Naive thymus-derived CD4-positive, alpha-beta T cell (primary cell): ENCODE data around the gene ZNF341. TPM values are rescaled to one million over a fixed set of nuclear protein-coding genes. Genes with fewer than 3 reads are reported as not detected.

Experiments used
- ATAC-seq: fragments of 150-1000 bp; cut with Tn5 transposase; 2 replicates; pipeline ENCODE4 v1.10.0; 2021; ENCODE audit warnings: mild to moderate bottlenecking, moderate library complexity
- CTCF ChIA-PET: fragments of 350-600 bp; sonication (Branson Sonifier 250); formaldehyde crosslinking; loops from one replicate; lab custom pipeline; 2021; ENCODE audit warnings: antibody characterized with exemption; lab: Charles Lee
- POLR2A ChIA-PET: fragments of 350-600 bp; sonication (Branson Sonifier 250); formaldehyde crosslinking; loops from one replicate; lab custom pipeline; 2021; ENCODE audit warnings: antibody characterized with exemption, inconsistent platforms; lab: Charles Lee
- DNase-seq, 9 donors: peaks; one replicate each; pipeline versions ENCODE4 v3.0.0 to v3.0.0-alpha.2; 2020 to 2022; ENCODE audit warnings: mixed read lengths in 1 of 9
- H3K27ac ChIP-seq: one replicate; pipeline ENCODE4 v1.7.0; 2013; ENCODE audit warnings: mild to moderate bottlenecking, low read depth, low read length, moderate library complexity
- H3K27me3 ChIP-seq, 2 donors: one replicate each; pipeline ENCODE4 v1.7.0; 2013; ENCODE audit warnings: low read length in 2 of 2, mild to moderate bottlenecking in 2 of 2, moderate library complexity in 2 of 2; ENCODE audit not compliant: control insufficient read depth in 2 of 2, insufficient read depth in 2 of 2
- H3K36me3 ChIP-seq, 3 experiments: 1 replicate in 2 of 3; 2 replicates in 1 of 3; pipeline ENCODE4 v1.7.0; 2013; ENCODE audit warnings: low read length in 3 of 3, mild to moderate bottlenecking in 3 of 3, moderate library complexity in 1 of 3; ENCODE audit not compliant: insufficient read depth in 3 of 3, control insufficient read depth in 2 of 3
- H3K4me1 ChIP-seq, 2 donors: one replicate each; pipeline ENCODE4 v1.7.0; 2013; ENCODE audit warnings: low read length in 2 of 2, mild to moderate bottlenecking in 2 of 2, moderate library complexity in 1 of 2; ENCODE audit not compliant: control insufficient read depth in 2 of 2, insufficient read depth in 2 of 2
- H3K4me3 ChIP-seq: 2 replicates; pipeline ENCODE4 v1.7.0; 2013; ENCODE audit warnings: mild to moderate bottlenecking, low read length
- H3K9me3 ChIP-seq, 3 experiments: 1 replicate in 2 of 3; 2 replicates in 1 of 3; pipeline ENCODE4 v1.7.0; 2013; ENCODE audit warnings: low read length in 3 of 3; ENCODE audit not compliant: control insufficient read depth in 2 of 3
- H3K27ac Mint-ChIP-seq, 9 donors: one replicate each; pipeline ENCODE4 v1.8.0; 2020 to 2022; ENCODE audit warnings: mixed read lengths in 9 of 9, mild to moderate bottlenecking in 8 of 9, moderate library complexity in 5 of 9, inconsistent platforms in 2 of 9
- H3K27me3 Mint-ChIP-seq, 5 donors: one replicate each; pipeline ENCODE4 v1.8.0; 2021 to 2022; ENCODE audit warnings: mixed read lengths in 5 of 5, mild to moderate bottlenecking in 1 of 5
- H3K36me3 Mint-ChIP-seq, 5 donors: one replicate each; pipeline ENCODE4 v1.8.0; 2020 to 2022; ENCODE audit warnings: mixed read lengths in 5 of 5, mild to moderate bottlenecking in 3 of 5, inconsistent platforms in 1 of 5
- H3K4me1 Mint-ChIP-seq, 7 donors: one replicate each; pipeline ENCODE4 v1.8.0; 2020 to 2022; ENCODE audit warnings: mixed read lengths in 7 of 7, mild to moderate bottlenecking in 3 of 7, inconsistent platforms in 1 of 7
- H3K4me3 Mint-ChIP-seq, 10 donors: one replicate each; pipeline ENCODE4 v1.8.0; 2020 to 2022; ENCODE audit warnings: mild to moderate bottlenecking in 10 of 10, mixed read lengths in 10 of 10, moderate library complexity in 6 of 10, inconsistent platforms in 2 of 10
- H3K9me3 Mint-ChIP-seq, 11 donors: one replicate each; pipeline ENCODE4 v1.8.0; 2020 to 2022; ENCODE audit warnings: mixed read lengths in 11 of 11, mild to moderate bottlenecking in 4 of 11, inconsistent platforms in 1 of 11, moderate library complexity in 1 of 11
- intact Hi-C, 2 donors: fragments of 100-400 bp; cut with micrococcal nuclease; formaldehyde crosslinking; loops; one replicate each; pipeline ENCODE4 v1.15.1; 2023
- polyA plus RNA-seq, 2 donors: library from polyadenylated mRNA; unstranded; fragments of 300-500 nt; fragmentation: Illumina TruSeq; gene quantifications; one replicate each; pipeline ENCODE4 v1.2.3, GENCODE V29; 2021
- total RNA-seq, 6 experiments: library from RNA in 5 of 6; stranded (reverse) in 5 of 6; gene quantifications; 1 replicate in 5 of 6; 2 replicates in 1 of 6; pipeline ENCODE4 v1.2.3 and lab custom pipeline; 2021 to 2026

The ZNF341 gene
- total and polyA plus RNA-seq, 7 experiments from 2014 or later = 1.5 to 6.1 (median 4.5) TPM

DNA sequence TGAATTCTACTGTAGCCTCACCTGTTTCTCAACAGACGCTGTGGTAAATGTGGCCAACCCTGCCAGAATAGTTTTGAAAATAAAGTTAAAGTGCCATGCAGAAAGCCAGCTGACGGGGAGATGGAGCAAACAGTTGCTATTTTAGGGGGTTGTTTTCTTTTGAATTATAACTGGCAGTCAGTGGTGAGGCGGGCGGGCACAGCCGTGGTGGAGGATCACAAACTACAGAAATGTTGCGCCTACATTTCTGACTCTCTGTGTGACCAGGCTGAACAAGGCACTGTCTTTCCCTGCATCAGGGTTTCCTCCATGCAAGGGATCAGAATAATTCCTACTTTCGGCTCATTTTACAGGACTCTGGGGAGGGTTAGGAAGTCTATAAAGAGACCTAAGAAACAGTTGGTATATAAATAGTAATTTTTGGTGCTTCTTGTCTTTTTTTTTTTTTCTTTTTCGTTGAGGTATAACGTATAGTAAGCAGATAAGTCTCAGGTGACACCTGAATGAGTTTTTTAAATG lies 96.6 kb downstream of the ZNF341 start:
- Mint-ChIP-seq H3K9me3 (no peaks in the 10 kb centered on the region), H3K36me3 (peaks cover 3 to 24% (median 15%) of the 10 kb centered on the region in 5 donors), H3K27me3 (no peaks in the 10 kb centered on the region), H3K27ac (peak overlapping the region in 7 of 9 donors; percentile 13 to 74 (median 51)), H3K4me3 (no peak overlapping the region), H3K4me1 (peaks cover 45 to 90% (median 79%) of the 10 kb centered on the region in 7 donors)
- CTCF ChIA-PET = no interaction called here
- intact Hi-C loops = no loop called here
- Histone ChIP-seq H3K27me3 (no peaks in the 10 kb centered on the region), H3K4me1 (peaks cover 10 to 34% of the 10 kb centered on the region in 2 donors), H3K9me3 (no peaks in the 10 kb centered on the region), H3K36me3 (peaks cover 0 to 18% (median 0%) of the 10 kb centered on the region in 3 experiments), H3K4me3 (no peak overlapping the region), H3K27ac (no peak overlapping the region)
- ATAC-seq = no peak
- POLR2A ChIA-PET = no interaction called here
- DNase-seq = no peak

DNA sequence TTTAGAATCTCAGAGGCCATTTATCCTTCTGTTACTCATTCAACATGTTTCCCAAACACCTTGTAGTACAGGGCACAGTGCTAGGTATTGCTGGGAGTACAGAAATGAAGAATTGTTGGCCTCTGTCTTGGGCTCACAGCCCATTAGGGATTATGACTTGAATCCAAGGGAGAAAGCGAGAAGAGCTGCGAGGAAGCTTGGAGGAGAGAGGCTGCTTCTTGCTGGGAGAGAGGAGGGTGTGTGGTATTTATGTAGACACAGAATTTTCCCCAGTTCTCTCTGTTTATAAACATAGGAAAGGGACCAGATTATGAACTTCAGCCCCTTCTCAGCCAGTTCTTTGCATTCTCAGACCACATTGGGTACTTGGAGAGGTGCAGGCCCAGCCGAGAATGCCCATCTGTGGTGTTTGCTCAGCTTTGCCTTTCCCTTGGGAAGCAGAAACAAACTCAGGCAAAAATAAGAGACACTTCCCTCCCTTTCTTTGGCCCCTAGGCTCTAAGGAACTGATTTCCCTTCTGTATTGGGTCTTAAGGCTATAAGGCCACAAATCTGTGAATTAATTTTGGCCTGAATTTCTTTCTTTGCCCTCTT lies 97.3 kb downstream of the ZNF341 start:
- Mint-ChIP-seq H3K4me3 (no peak overlapping the region), H3K27ac (peak overlapping the region in 3 of 9 donors; percentile 7 to 49 (median 13)), H3K36me3 (peaks cover 7 to 29% (median 17%) of the 10 kb centered on the region in 5 donors), H3K27me3 (no peaks in the 10 kb centered on the region), H3K4me1 (peaks cover 47 to 92% (median 83%) of the 10 kb centered on the region in 7 donors), H3K9me3 (no peaks in the 10 kb centered on the region)
- POLR2A ChIA-PET = no interaction called here
- DNase-seq (no peak), ATAC-seq (no peak)
- CTCF ChIA-PET = no interaction called here
- Histone ChIP-seq H3K4me1 (peaks cover 3 to 32% of the 10 kb centered on the region in 2 donors), H3K27me3 (no peaks in the 10 kb centered on the region), H3K4me3 (no peak overlapping the region), H3K27ac (no peak overlapping the region), H3K36me3 (peaks cover 0 to 22% (median 0%) of the 10 kb centered on the region in 3 experiments), H3K9me3 (no peaks in the 10 kb centered on the region)
- intact Hi-C loops = no loop called here

DNA sequence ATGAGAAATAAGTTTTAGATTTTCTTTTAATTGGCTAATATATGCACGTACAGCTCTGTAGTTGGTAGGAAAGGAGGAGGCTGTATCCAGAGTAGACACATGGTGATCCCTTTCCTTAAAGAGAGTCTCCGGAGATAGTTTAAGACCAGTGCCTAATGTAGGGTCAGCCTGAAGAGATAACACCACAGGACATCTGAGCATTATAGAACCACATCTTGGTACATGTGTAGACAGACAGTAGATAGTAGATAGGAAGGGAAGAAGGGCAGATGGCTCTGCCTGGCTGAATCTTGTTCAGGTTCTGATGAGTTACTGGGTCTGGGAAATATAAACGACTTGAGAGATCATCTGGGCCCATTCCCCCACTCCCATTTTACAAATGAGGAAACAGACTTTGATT lies 97.8 kb downstream of the ZNF341 start:
- intact Hi-C loops = no loop called here
- Histone ChIP-seq H3K27ac (no peak overlapping the region), H3K36me3 (peaks cover 0 to 22% (median 0%) of the 10 kb centered on the region in 3 experiments), H3K4me3 (no peak overlapping the region), H3K4me1 (peaks cover 0 to 31% of the 10 kb centered on the region in 2 donors), H3K9me3 (no peaks in the 10 kb centered on the region), H3K27me3 (no peaks in the 10 kb centered on the region)
- Mint-ChIP-seq H3K4me1 (peaks cover 42 to 89% (median 80%) of the 10 kb centered on the region in 7 donors), H3K4me3 (no peak overlapping the region), H3K36me3 (peaks cover 7 to 28% (median 16%) of the 10 kb centered on the region in 5 donors), H3K27ac (peak overlapping the region in 6 of 9 donors; percentile 0 to 78 (median 38)), H3K9me3 (no peaks in the 10 kb centered on the region), H3K27me3 (no peaks in the 10 kb centered on the region)
- POLR2A ChIA-PET = no interaction called here
- peak; percentile 22 for ATAC-seq
- CTCF ChIA-PET = no interaction called here
- DNase-seq = no peak

DNA sequence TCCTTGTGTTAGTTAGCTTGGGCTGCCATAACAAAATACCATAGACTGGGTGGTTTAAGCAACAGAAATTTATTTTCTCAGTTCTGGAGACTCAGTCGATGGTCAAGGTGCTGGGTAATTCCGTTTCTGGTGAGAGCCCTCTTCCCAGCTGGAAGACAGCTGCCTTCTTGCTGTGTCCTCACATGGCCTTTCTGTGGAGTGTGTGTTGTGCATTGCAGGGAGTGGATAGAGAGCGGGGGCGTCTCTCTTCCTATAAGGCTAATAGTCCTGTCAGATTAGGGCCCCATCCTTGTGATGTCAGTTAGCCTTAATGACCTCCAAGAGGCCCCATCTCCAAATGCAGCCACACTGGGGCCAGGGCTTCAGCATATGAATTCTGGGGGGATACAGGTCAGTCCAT lies 98.6 kb downstream of the ZNF341 start:
- H3K27me3 ChIP-seq = no peaks in the 10 kb centered on the region
- ChIA-PET POLR2A (no interaction called here), CTCF (interaction anchor here (0.6 kb wide), 1 partner anchor 85 kb away, joined by 5 read pairs; no protein-coding TSS in a partner anchor)
- H3K4me1 Mint-ChIP-seq = peaks cover 39 to 87% (median 77%) of the 10 kb centered on the region in 7 donors
- H3K27me3 Mint-ChIP-seq = no peaks in the 10 kb centered on the region
- peak overlapping the region in 2 of 9 donors; percentile 42 to 51 for H3K27ac Mint-ChIP-seq
- H3K4me1 ChIP-seq = peaks cover 2 to 27% of the 10 kb centered on the region in 2 donors
- ATAC-seq = no peak
- no peaks in the 10 kb centered on the region for H3K9me3 ChIP-seq
- no peaks in the 10 kb centered on the region for H3K9me3 Mint-ChIP-seq
- DNase-seq = no peak
- no peak overlapping the region for H3K4me3 ChIP-seq
- intact Hi-C loops = no loop called here
- peaks cover 7 to 34% (median 23%) of the 10 kb centered on the region in 5 donors for H3K36me3 Mint-ChIP-seq
- no peak overlapping the region for H3K4me3 Mint-ChIP-seq
- H3K27ac ChIP-seq = no peak overlapping the region
- H3K36me3 ChIP-seq = peaks cover 0 to 22% (median 0%) of the 10 kb centered on the region in 3 experiments

DNA sequence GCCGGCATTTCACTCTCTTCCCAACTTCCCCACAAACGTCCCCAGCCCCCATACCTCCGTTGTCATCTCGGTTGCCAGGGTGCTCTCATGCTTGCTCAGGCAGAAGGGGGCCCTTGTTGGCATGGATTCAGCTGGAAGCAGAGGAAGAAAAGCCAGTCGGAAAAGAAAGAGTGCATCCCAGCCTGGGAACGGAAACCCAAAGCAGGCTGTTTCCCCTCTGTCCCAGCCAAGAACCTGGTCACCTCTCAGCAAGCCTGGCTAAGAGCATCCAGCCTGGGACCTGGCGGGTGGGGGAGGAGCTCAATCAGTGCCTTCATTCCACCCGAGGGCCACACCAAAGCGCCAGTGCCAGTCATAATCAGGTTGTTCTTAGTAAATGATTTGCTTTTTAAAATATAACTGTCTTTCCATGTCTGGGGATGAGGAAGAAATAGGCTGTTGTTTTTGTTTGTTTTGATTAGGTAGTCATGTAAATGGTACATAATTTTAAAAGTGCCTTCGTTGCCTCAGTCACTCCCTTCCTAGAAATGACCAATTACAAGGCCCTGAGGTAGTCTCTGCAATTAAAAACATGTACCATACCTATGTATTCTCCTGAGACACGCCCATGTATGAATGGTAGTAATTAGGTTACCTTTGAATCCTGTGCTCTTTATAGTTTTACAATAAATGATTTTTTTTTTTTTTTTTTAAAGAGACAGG lies 100.5 kb downstream of the ZNF341 start:
- Mint-ChIP-seq H3K4me1 (peaks cover 41 to 87% (median 77%) of the 10 kb centered on the region in 7 donors), H3K36me3 (peaks cover 7 to 42% (median 25%) of the 10 kb centered on the region in 5 donors), H3K4me3 (no peak overlapping the region), H3K27me3 (no peaks in the 10 kb centered on the region), H3K9me3 (no peaks in the 10 kb centered on the region), H3K27ac (no peak overlapping the region)
- Histone ChIP-seq H3K27ac (no peak overlapping the region), H3K4me1 (peaks cover 7 to 20% of the 10 kb centered on the region in 2 donors), H3K4me3 (no peak overlapping the region), H3K36me3 (peaks cover 0 to 22% (median 0%) of the 10 kb centered on the region in 3 experiments), H3K27me3 (no peaks in the 10 kb centered on the region), H3K9me3 (no peaks in the 10 kb centered on the region)
- intact Hi-C loops = no loop called here
- ATAC-seq = no peak
- DNase-seq = no peak
- ChIA-PET CTCF (interaction anchor here (0.6 kb wide), 1 partner anchor 19 kb away, joined by 3 read pairs; no protein-coding TSS in a partner anchor), POLR2A (interaction anchor here (0.7 to 1.0 kb wide), 2 partner anchors 16 to 21 kb away, joined by 3 to 4 read pairs; no protein-coding TSS in a partner anchor)

DNA sequence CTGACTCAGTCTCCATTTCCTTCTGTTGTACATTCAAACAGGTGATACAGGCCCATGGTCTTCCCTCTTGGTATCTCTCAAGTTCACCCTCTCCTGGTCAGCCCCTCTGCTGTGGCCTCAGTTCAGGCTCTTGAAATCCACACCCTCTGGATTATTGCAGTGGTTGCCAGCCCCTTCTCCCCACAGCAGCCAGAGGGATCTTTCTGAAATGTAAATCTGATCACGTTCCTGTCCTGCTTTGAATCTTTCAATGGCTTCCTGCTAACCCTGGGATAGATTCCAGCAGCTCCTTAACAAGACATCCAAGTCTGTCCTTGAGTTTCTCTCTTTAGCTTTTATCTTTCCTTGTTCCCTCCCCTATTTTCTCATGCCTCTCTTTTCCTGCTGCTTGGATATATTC lies 101.5 kb downstream of the ZNF341 start:
- Histone ChIP-seq H3K4me3 (no peak overlapping the region), H3K9me3 (no peaks in the 10 kb centered on the region), H3K27me3 (no peaks in the 10 kb centered on the region), H3K4me1 (peaks cover 8 to 18% of the 10 kb centered on the region in 2 donors), H3K27ac (no peak overlapping the region), H3K36me3 (peaks cover 0 to 22% (median 0%) of the 10 kb centered on the region in 3 experiments)
- ChIA-PET CTCF (no interaction called here), POLR2A (interaction anchor here (1.0 kb wide), 1 partner anchor 17 kb away, joined by 4 read pairs; no protein-coding TSS in a partner anchor)
- Mint-ChIP-seq H3K4me3 (peak overlapping the region in 1 of 10 donors; percentile 16), H3K9me3 (no peaks in the 10 kb centered on the region), H3K27ac (peak overlapping the region in 4 of 9 donors; percentile 15 to 72 (median 44)), H3K4me1 (peaks cover 44 to 87% (median 77%) of the 10 kb centered on the region in 7 donors), H3K36me3 (peaks cover 7 to 42% (median 25%) of the 10 kb centered on the region in 5 donors), H3K27me3 (no peaks in the 10 kb centered on the region)
- DNase-seq (no peak), ATAC-seq (no peak)
- intact Hi-C loops = no loop called here
